Urinary bladder (tissue), 4 donors: ENCODE results near the gene UCN3. TPM values are rescaled to one million over a fixed set of nuclear protein-coding genes. Genes with fewer than 3 reads are reported as not detected.

Experiments
- DNase-seq: peaks from one replicate; pipeline ENCODE4 v3.0.0-alpha.2; 2015; ENCODE audit errors: extremely low spot score
- H3K27ac ChIP-seq: one replicate; pipeline ENCODE4 v1.5.1; 2013; ENCODE audit warnings: low read depth, mild to moderate bottlenecking, moderate library complexity
- H3K36me3 ChIP-seq: one replicate; pipeline ENCODE4 v1.6.1; 2013; ENCODE audit warnings: mild to moderate bottlenecking, moderate library complexity; ENCODE audit not compliant: insufficient read depth
- H3K4me1 ChIP-seq: one replicate; pipeline ENCODE4 v1.6.1; 2013; ENCODE audit warnings: mild to moderate bottlenecking, moderate library complexity; ENCODE audit not compliant: insufficient read depth
- H3K4me3 ChIP-seq: one replicate; pipeline ENCODE4 v1.5.1; 2013; ENCODE audit warnings: low read depth, low read length
- WGBS: extraction: QIAGEN DNeasy Blood & Tissue Kit; methylation state at CpG from one replicate; pipeline ENCODE4 v1.1.7; 2013; 5-methylcytosine and 5-hydroxymethylcytosine counted together
- polyA plus RNA-seq: library from polyadenylated mRNA; stranded (reverse); fragments of 200-250 nt; gene quantifications from one replicate; pipeline ENCODE4 v1.2.3, GENCODE V29; 2013
- total RNA-seq: library from RNA; depleted of rRNA; stranded (reverse); fragments of >200 nt; gene quantifications from one replicate; pipeline ENCODE4 v1.2.3, GENCODE V29; 2014
- donor health status: healthy with polysubstance abuse.
- donor health status: healthy.

Gene UCN3
- total RNA-seq (not detected), polyA plus RNA-seq (not detected)

GRCh38 chr10:5364890-5365338 is at the start of gene UCN3:
UCN3 (plus strand) TSS chr10:5364966; CDS start chr10:5373721, 8,755 bp downstream.
- no peaks in the 10 kb centered on the region for H3K4me1 ChIP-seq
- DNase-seq = no peak
- no peak within 1 kb of the TSS for H3K27ac ChIP-seq
- H3K36me3 ChIP-seq = no peaks in the 10 kb centered on the region
- WGBS = 51% methylated on average over 21 of the region's 21 CpGs
- no peak within 1 kb of the TSS for H3K4me3 ChIP-seq

GRCh38 chr10:5317547-5318107 is 47.1 kb upstream of the UCN3 start:
- no peak for DNase-seq
- Histone ChIP-seq H3K4me3 (no peak overlapping the region), H3K36me3 (no peaks in the 10 kb centered on the region), H3K27ac (no peak overlapping the region), H3K4me1 (no peaks in the 10 kb centered on the region)
- 64% methylated on average over 10 of the region's 10 CpGs for WGBS

- no peaks in the 10 kb centered on the region for H3K4me1 ChIP-seq
- no peak overlapping the region for H3K4me3 ChIP-seq
- H3K27ac ChIP-seq = no peak overlapping the region
- DNase-seq = no peak
- WGBS = 85% methylated on average over 5 of the region's 5 CpGs
- no peaks in the 10 kb centered on the region for H3K36me3 ChIP-seq
Observed at GRCh38 chr10:5318148-5318547, 46.6 kb upstream of the UCN3 start.

DNA sequence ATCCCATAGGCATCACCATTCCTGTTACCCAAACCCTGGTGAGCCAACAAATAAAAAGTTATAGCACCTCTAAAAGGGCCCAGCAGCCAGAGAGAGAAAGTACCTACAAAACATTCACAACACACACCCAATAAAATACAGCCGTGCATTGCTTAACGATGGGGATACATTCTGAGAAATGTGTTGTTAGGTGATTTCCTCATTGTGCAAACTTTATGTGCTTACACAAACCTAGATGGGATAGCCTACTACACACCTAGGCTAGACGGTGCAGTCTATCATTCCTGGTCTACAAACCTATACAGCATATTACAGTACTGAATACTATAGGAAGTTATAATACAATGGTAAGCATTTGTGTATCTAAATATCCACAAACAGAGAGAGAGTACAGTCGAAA is 44.9 kb upstream of the UCN3 start:
- no peaks in the 10 kb centered on the region for H3K36me3 ChIP-seq
- DNase-seq = no peak
- WGBS = 70% methylated on average over 4 of the region's 4 CpGs
- H3K27ac ChIP-seq = no peak overlapping the region
- H3K4me1 ChIP-seq = no peaks in the 10 kb centered on the region
- no peak overlapping the region for H3K4me3 ChIP-seq

- H3K4me1 ChIP-seq = no peaks in the 10 kb centered on the region
- 71% methylated on average over 3 of the region's 3 CpGs for WGBS
Observed at GRCh38 chr10:5321273-5321672, 43.5 kb upstream of the UCN3 start.

GRCh38 chr10:5323446-5323845 is 41.3 kb upstream of the UCN3 start:
- no peak for DNase-seq
- H3K36me3 ChIP-seq = no peaks in the 10 kb centered on the region
- WGBS = 78% methylated on average over 4 of the region's 4 CpGs

More at GRCh38 chr10:5321273-5321672, 43.5 kb upstream of the UCN3 start:
- H3K4me3 ChIP-seq = no peak overlapping the region
- H3K36me3 ChIP-seq = no peaks in the 10 kb centered on the region
- no peak for DNase-seq
- H3K27ac ChIP-seq = no peak overlapping the region

DNA sequence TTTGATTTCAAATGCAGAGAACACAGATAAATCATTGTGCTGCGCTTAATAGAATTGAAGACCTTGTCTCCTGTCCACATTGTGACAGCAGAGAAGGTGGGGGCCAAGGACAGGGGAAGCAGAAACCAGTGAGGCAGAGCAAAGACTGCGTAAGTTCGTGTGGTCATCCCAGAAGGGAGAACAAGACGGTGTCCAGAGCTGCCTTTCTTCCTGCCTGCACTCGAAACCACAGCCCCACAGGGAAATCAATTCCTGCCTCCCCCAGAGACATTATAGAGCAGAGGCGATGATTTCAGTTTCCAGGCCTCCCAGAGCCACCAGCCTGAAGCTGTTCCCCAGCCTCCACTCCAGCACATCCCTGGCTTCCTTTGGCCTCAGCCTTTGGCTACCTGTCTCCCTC is 39.7 kb upstream of the UCN3 start:
- H3K4me1 ChIP-seq = no peaks in the 10 kb centered on the region
- DNase-seq = no peak
- 60% methylated on average over 6 of the region's 6 CpGs for WGBS
- no peak overlapping the region for H3K27ac ChIP-seq
- H3K4me3 ChIP-seq = no peak overlapping the region
- H3K36me3 ChIP-seq = no peaks in the 10 kb centered on the region

More at GRCh38 chr10:5323446-5323845, 41.3 kb upstream of the UCN3 start:
- Histone ChIP-seq H3K4me3 (no peak overlapping the region), H3K4me1 (no peaks in the 10 kb centered on the region), H3K27ac (no peak overlapping the region)

GRCh38 chr10:5334196-5334880 is 30.4 kb upstream of the UCN3 start:
- Histone ChIP-seq H3K4me3 (no peak overlapping the region), H3K36me3 (no peaks in the 10 kb centered on the region), H3K4me1 (no peaks in the 10 kb centered on the region), H3K27ac (no peak overlapping the region)
- DNase-seq = no peak
- WGBS = 71% methylated on average over 5 of the region's 5 CpGs

- DNase-seq = no peak
- Histone ChIP-seq H3K4me1 (no peaks in the 10 kb centered on the region), H3K27ac (no peak overlapping the region), H3K4me3 (no peak overlapping the region), H3K36me3 (no peaks in the 10 kb centered on the region)
Observed at GRCh38 chr10:5338010-5338409, 26.8 kb upstream of the UCN3 start.

- Histone ChIP-seq H3K4me3 (no peak overlapping the region), H3K36me3 (no peaks in the 10 kb centered on the region), H3K27ac (no peak overlapping the region), H3K4me1 (no peaks in the 10 kb centered on the region)
- WGBS = 81% methylated on average over 3 of the region's 3 CpGs
- DNase-seq = no peak
Observed at GRCh38 chr10:5343092-5343491, 21.7 kb upstream of the UCN3 start.

DNA sequence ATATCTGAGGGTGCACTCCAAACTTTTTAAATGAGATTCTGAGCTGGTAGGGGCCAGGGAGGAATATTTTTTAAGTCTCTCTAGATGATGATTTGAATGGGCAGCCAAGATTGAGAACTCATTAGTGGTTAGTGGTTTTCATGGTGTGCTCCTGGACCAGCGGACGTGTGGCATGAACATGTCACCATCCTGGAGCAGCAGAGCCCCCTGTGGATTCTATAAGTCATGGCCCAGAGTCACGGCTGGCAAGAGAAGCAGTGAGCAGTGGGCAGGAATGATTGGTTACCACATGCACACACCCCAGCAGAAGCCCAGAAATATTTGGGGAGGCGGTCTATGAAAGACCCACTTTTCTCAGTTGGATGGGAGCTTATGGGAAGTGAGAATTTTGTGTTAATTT is 21.2 kb upstream of the UCN3 start:
- Histone ChIP-seq H3K27ac (no peak overlapping the region), H3K4me1 (no peaks in the 10 kb centered on the region), H3K36me3 (no peaks in the 10 kb centered on the region), H3K4me3 (no peak overlapping the region)
- WGBS = 58% methylated on average over 4 of the region's 4 CpGs
- DNase-seq = no peak

DNA sequence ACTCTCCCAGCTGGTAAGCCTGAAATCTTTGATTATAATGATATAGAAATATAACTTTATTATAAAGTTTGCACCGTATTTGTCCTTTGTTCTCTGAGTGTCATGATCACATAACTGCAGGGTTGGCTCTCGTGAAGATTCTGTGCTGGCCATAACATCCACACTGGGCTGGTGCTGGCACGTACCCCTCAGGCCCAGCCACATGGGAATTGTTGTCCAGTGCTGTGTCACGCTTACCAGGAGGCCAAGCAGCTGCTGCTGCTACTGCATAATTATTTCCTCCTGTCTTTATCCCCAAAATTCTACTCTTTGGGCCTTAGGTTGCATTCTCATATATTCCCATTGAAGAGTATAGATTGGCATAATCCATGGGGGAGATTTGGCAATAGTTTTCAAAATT is 20.8 kb upstream of the UCN3 start:
- DNase-seq = no peak
- Histone ChIP-seq H3K4me3 (no peak overlapping the region), H3K4me1 (no peaks in the 10 kb centered on the region), H3K36me3 (no peaks in the 10 kb centered on the region), H3K27ac (no peak overlapping the region)
- 73% methylated on average over 4 of the region's 4 CpGs for WGBS

DNA sequence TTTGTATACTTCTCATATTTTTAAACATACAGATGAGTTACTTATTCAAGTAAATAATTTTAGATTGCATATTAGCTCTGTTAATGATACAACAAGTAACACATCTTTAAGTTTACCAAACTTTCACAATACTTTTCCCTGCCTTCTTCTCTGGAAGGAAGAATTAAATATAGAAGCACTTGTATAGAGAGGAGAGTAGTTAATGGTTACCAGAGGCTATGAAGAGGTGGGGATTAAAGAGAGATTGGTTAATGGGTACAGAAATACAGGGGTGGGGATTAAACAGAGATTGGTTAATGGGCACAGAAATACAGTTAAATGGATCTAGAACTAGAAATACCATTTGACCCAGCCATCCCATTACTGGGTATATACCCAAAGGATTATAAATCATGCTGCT is 20.0 kb upstream of the UCN3 start:
- Histone ChIP-seq H3K36me3 (no peaks in the 10 kb centered on the region), H3K4me3 (no peak overlapping the region), H3K4me1 (no peaks in the 10 kb centered on the region), H3K27ac (no peak overlapping the region)
- no peak for DNase-seq

DNA sequence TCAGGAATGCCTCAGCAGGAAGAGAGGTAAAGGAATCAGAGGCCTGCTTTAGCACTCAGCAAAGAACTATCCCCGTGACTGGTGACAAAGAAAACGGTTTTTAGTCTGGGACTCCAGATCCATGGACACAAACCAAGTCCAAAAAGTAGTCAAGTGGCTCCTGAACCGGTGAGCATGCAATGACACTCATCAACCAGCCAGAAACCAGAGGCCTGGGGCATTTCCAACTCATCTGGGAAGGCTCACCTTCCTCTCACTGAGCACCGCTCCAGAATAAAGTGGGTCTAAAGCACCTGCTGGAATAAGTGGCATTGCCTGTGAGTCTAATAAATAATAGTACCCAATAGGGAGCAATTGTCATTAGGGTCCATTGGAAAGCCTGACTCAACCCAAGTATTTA is 17.9 kb upstream of the UCN3 start:
- WGBS = 66% methylated on average over 4 of the region's 4 CpGs
- DNase-seq = no peak
- Histone ChIP-seq H3K4me3 (no peak overlapping the region), H3K27ac (no peak overlapping the region), H3K4me1 (no peaks in the 10 kb centered on the region), H3K36me3 (no peaks in the 10 kb centered on the region)
